Neuronal stem cell (in vitro differentiated cells): Measurements from ENCODE around the gene PRKCB.

Experiments
- DNase-seq: peaks from one replicate; pipeline ENCODE4 v3.0.0-alpha.2; 2013; ENCODE audit warnings: low spot score
- H2AFZ ChIP-seq: one replicate; pipeline ENCODE4 v1.6.1; 2013; ENCODE audit warnings: mild to moderate bottlenecking, low read length, inconsistent platforms
- H2AK5ac ChIP-seq: 2 replicates; pipeline ENCODE4 v1.6.1; 2013; ENCODE audit warnings: low read depth, mild to moderate bottlenecking, inconsistent platforms, low read length, moderate library complexity, mixed read lengths
- H2BK120ac ChIP-seq: 2 replicates; pipeline ENCODE4 v1.6.1; 2013; ENCODE audit warnings: low read depth, mild to moderate bottlenecking, inconsistent platforms, low read length, moderate library complexity, mixed read lengths
- H2BK12ac ChIP-seq: one replicate; pipeline ENCODE4 v1.6.1; 2013; ENCODE audit warnings: low read length, inconsistent platforms
- H2BK15ac ChIP-seq: 2 replicates; pipeline ENCODE4 v1.6.1; 2013; ENCODE audit warnings: mild to moderate bottlenecking, low read length, inconsistent platforms, mixed read lengths
- H2BK5ac ChIP-seq: one replicate; pipeline ENCODE4 v1.6.1; 2013; ENCODE audit warnings: inconsistent platforms, mild to moderate bottlenecking, low read length, moderate library complexity
- H3K14ac ChIP-seq: one replicate; pipeline ENCODE4 v1.6.1; 2013; ENCODE audit warnings: low read length, inconsistent platforms
- H3K18ac ChIP-seq: 2 replicates; pipeline ENCODE4 v1.6.1; 2013; ENCODE audit warnings: low read length, inconsistent platforms
- H3K23ac ChIP-seq: 2 replicates; pipeline ENCODE4 v1.6.1; 2013; ENCODE audit warnings: low read depth, mild to moderate bottlenecking, mixed read lengths, low read length, inconsistent platforms; ENCODE audit not compliant: poor library complexity
- H3K27ac ChIP-seq: replicated peaks from 3 replicates; pipeline ENCODE4 v1.5.1; 2013; ENCODE audit warnings: low read length, inconsistent platforms
- H3K27me3 ChIP-seq, 3 experiments: 2 replicates each; pipeline ENCODE4 v1.6.1; 2013; ENCODE audit warnings: low read length in 3 of 3, mild to moderate bottlenecking in 2 of 3, inconsistent platforms in 1 of 3, low read depth in 1 of 3, mixed read lengths in 1 of 3, moderate library complexity in 1 of 3; ENCODE audit not compliant: control insufficient read depth in 3 of 3, insufficient read depth in 3 of 3
- H3K36me3 ChIP-seq, 2 donors: replicated peaks in 1 of 2; 2 replicates each; pipeline ENCODE4 v1.6.1; 2013; ENCODE audit warnings: low read length in 2 of 2; ENCODE audit not compliant: control insufficient read depth in 2 of 2, insufficient read depth in 2 of 2
- H3K4ac ChIP-seq: 2 replicates; pipeline ENCODE4 v1.6.1; 2013; ENCODE audit warnings: inconsistent platforms, mild to moderate bottlenecking, low read length, moderate library complexity
- H3K4me1 ChIP-seq, 2 donors: 1 replicate in 1 of 2; 2 replicates in 1 of 2; pipeline ENCODE4 v1.6.1; 2013; ENCODE audit warnings: low read length in 2 of 2, low read depth in 1 of 2; ENCODE audit not compliant: control insufficient read depth in 2 of 2, insufficient read depth in 1 of 2
- H3K4me2 ChIP-seq: one replicate; pipeline ENCODE4 v1.6.1; 2013; ENCODE audit warnings: mild to moderate bottlenecking, low read length, inconsistent platforms; ENCODE audit not compliant: insufficient read depth, poor library complexity, severe bottlenecking
- H3K4me3 ChIP-seq, 2 donors: 2 replicates each; pipeline ENCODE4 v1.5.1; 2013; ENCODE audit warnings: low read length in 2 of 2, mild to moderate bottlenecking in 2 of 2, inconsistent platforms in 1 of 2, moderate library complexity in 1 of 2
- H3K79me1 ChIP-seq: one replicate; pipeline ENCODE4 v1.6.1; 2013; ENCODE audit warnings: low read depth, mild to moderate bottlenecking, inconsistent platforms, low read length, moderate library complexity
- H3K9ac ChIP-seq: one replicate; pipeline ENCODE4 v1.6.1; 2013; ENCODE audit warnings: mild to moderate bottlenecking, low read depth, low read length, inconsistent platforms; ENCODE audit not compliant: poor library complexity
- H3K9me3 ChIP-seq, 2 donors: replicated peaks in 1 of 2; 2 replicates each; pipeline versions ENCODE3 to v1.6.1; 2013; ENCODE audit warnings: low read length in 2 of 2, mild to moderate bottlenecking in 2 of 2, inconsistent platforms in 1 of 2, low read depth in 1 of 2, mixed read lengths in 1 of 2, moderate library complexity in 1 of 2; ENCODE audit not compliant: control insufficient read depth in 2 of 2, insufficient read depth in 1 of 2
- H4K8ac ChIP-seq: one replicate; pipeline ENCODE4 v1.6.1; 2013; ENCODE audit warnings: low read depth, mild to moderate bottlenecking, inconsistent platforms, low read length, moderate library complexity
- H4K91ac ChIP-seq: one replicate; pipeline ENCODE4 v1.6.1; 2013; ENCODE audit warnings: low read length, low read depth, mild to moderate bottlenecking, inconsistent platforms; ENCODE audit not compliant: poor library complexity
- WGBS, 2 donors: extraction: QIAGEN DNeasy Blood & Tissue Kit; methylation state at CpG; one replicate each; pipeline ENCODE4 v1.1.7; 2013; ENCODE audit warnings: missing lambda C conversion rate in 2 of 2, mixed read lengths in 1 of 2; ENCODE audit not compliant: insufficient read length in 2 of 2, insufficient replicate concordance in 1 of 2; ENCODE audit errors: extremely low coverage in 2 of 2; 5-methylcytosine and 5-hydroxymethylcytosine counted together

PRKCB gene

DNA sequence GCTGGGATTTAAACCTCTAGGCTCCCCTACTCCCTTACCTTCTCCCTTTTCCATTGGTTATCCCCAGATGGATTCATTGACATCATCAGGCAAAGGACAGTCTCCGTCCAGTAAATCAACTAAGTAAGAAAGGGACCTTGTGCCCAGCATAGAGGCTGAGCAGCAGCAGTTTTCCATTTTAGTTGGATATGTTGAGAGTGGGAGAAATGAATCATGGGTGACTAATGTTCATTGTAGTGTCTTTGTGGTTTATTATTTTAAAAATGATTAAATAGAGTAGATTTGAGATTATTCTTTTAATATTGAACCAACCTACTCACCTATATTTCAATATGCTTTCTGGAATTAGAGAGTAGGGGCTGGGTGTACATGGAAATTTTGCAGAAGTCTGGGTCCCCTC, 321.0 kb downstream of the PRKCB start:
- H3K27me3 ChIP-seq, result no peaks in the 10 kb centered on the region
- H3K14ac ChIP-seq, result no peak overlapping the region
- H3K9me3 ChIP-seq, result no peaks in the 10 kb centered on the region
- no peak overlapping the region for H4K91ac ChIP-seq
- H2AK5ac ChIP-seq, result no peak overlapping the region
- H3K23ac ChIP-seq, result no peak overlapping the region
- H3K4me1 ChIP-seq, result peaks cover 2 to 4% of the 10 kb centered on the region in 2 donors
- H3K4ac ChIP-seq, result no peak overlapping the region
- no peak overlapping the region for H2BK12ac ChIP-seq
- H2BK120ac ChIP-seq, result no peak overlapping the region
- no peak overlapping the region for H2BK5ac ChIP-seq
- no peak overlapping the region for H3K9ac ChIP-seq
- no peak overlapping the region for H2AFZ ChIP-seq
- H4K8ac ChIP-seq, result no peak overlapping the region
- WGBS, 2 donors, result no CpG with 5 or more reads among the region's 1 CpG
- no peak overlapping the region for H2BK15ac ChIP-seq
- no peaks in the 10 kb centered on the region for H3K79me1 ChIP-seq
- no peak overlapping the region for H3K18ac ChIP-seq
- H3K27ac ChIP-seq, result no peak overlapping the region
- DNase-seq, result no peak
- H3K4me3 ChIP-seq, result no peak overlapping the region
- H3K36me3 ChIP-seq, result no peaks in the 10 kb centered on the region
- no peak overlapping the region for H3K4me2 ChIP-seq

DNA sequence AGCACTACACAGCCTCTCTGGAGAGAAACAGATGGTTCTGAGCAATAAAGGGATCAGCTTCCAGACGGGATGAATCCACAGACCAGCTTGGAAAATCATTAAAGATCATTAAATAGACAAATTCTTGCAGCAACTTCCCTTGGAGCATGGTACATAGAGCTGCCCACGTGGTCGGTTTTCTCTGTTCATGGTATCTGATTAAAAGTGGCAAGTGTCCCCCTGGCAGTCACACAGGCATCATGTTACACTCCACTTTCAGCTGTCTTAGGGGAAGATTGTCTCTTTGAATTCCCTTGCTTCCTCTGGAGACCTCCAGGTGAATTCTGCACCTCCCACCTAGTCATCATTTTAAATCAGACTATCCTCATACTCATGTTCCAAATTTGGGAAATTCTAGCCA, 328.2 kb downstream of the PRKCB start:
- no peaks in the 10 kb centered on the region for H3K79me1 ChIP-seq
- H4K8ac ChIP-seq, result no peak overlapping the region
- H3K4ac ChIP-seq, result no peak overlapping the region
- H2BK120ac ChIP-seq, result no peak overlapping the region
- no peak overlapping the region for H3K4me3 ChIP-seq
- peaks cover 0 to 5% of the 10 kb centered on the region in 2 donors for H3K4me1 ChIP-seq
- H3K36me3 ChIP-seq, result no peaks in the 10 kb centered on the region
- H3K23ac ChIP-seq, result no peak overlapping the region
- no peak overlapping the region for H3K9ac ChIP-seq
- H3K9me3 ChIP-seq, result no peaks in the 10 kb centered on the region
- no CpG with 5 or more reads among the region's 3 CpGs for WGBS, 2 donors
- H3K27me3 ChIP-seq, result no peaks in the 10 kb centered on the region
- H4K91ac ChIP-seq, result no peak overlapping the region
- no peak overlapping the region for H2BK12ac ChIP-seq
- no peak overlapping the region for H3K4me2 ChIP-seq
- no peak overlapping the region for H3K18ac ChIP-seq
- DNase-seq, result no peak
- H2BK15ac ChIP-seq, result no peak overlapping the region
- no peak overlapping the region for H3K27ac ChIP-seq
- H3K14ac ChIP-seq, result no peak overlapping the region
- no peak overlapping the region for H2AFZ ChIP-seq
- no peak overlapping the region for H2BK5ac ChIP-seq
- no peak overlapping the region for H2AK5ac ChIP-seq

DNA sequence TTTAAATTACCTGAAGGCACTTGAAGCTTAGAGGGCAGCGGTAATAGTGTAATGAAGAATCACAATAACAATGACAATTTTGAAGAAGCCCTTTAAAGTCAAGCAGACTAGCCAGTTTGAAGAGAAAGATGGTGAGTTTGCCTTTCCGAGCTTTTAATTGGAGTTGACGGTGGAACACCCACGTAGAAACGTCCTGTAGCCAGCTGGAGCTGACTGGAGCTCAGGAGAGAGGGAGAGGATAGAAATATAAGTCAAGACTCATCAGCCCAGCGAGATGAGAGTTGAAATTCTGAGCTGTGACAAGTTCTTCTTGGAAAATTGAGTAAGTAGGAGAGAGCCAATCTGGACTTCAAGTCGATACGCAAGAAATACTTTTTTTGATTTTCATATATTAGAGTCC, 328.6 kb downstream of the PRKCB start:
- H3K14ac ChIP-seq, result no peak overlapping the region
- DNase-seq, result no peak
- H3K27me3 ChIP-seq, result no peaks in the 10 kb centered on the region
- H3K18ac ChIP-seq, result no peak overlapping the region
- H2BK12ac ChIP-seq, result no peak overlapping the region
- H3K4me1 ChIP-seq, result peaks cover 0 to 5% of the 10 kb centered on the region in 2 donors
- no peak overlapping the region for H2BK15ac ChIP-seq
- no peaks in the 10 kb centered on the region for H3K36me3 ChIP-seq
- H4K91ac ChIP-seq, result no peak overlapping the region
- no peak overlapping the region for H2BK120ac ChIP-seq
- no peak overlapping the region for H3K23ac ChIP-seq
- no peak overlapping the region for H4K8ac ChIP-seq
- no peak overlapping the region for H3K4me2 ChIP-seq
- H3K27ac ChIP-seq, result no peak overlapping the region
- no peak overlapping the region for H3K4ac ChIP-seq
- no peak overlapping the region for H3K4me3 ChIP-seq
- no peak overlapping the region for H2AFZ ChIP-seq
- H2AK5ac ChIP-seq, result no peak overlapping the region
- H2BK5ac ChIP-seq, result no peak overlapping the region
- H3K79me1 ChIP-seq, result no peaks in the 10 kb centered on the region
- H3K9ac ChIP-seq, result no peak overlapping the region
- no peaks in the 10 kb centered on the region for H3K9me3 ChIP-seq
- WGBS, 2 donors, result no CpG with 5 or more reads among the region's 8 CpGs

- Histone ChIP-seq H2BK120ac (no peak overlapping the region), H2AFZ (no peak overlapping the region), H3K9ac (no peak overlapping the region), H3K14ac (no peak overlapping the region), H3K27me3 (no peaks in the 10 kb centered on the region), H3K4me3 (no peak overlapping the region), H3K23ac (no peak overlapping the region), H2BK15ac (no peak overlapping the region), H3K36me3 (no peaks in the 10 kb centered on the region), H3K4ac (no peak overlapping the region), H3K18ac (no peak overlapping the region), H3K4me1 (peaks cover 0 to 5% of the 10 kb centered on the region in 2 donors), H3K9me3 (no peaks in the 10 kb centered on the region), H4K8ac (no peak overlapping the region), H2BK5ac (no peak overlapping the region), H2BK12ac (no peak overlapping the region), H3K4me2 (no peak overlapping the region), H3K27ac (no peak overlapping the region), H3K79me1 (no peaks in the 10 kb centered on the region), H4K91ac (no peak overlapping the region), H2AK5ac (no peak overlapping the region)
- no peak for DNase-seq
- no CpG with 5 or more reads among the region's 3 CpGs for WGBS, 2 donors
These were observed 329.5 kb downstream of the PRKCB start for GRCh38 chr16:24165273-24165672.
